Loucy (cell line): Measurements from ENCODE around the gene PGP.

Experiments
- CTCF ChIP-seq: fragments of 200-600 bp; sonication (generic); conservative IDR thresholded peaks from 2 replicates; pipeline ENCODE4 v1.5.1; 2014; ENCODE audit warnings: mild to moderate bottlenecking, antibody characterized with exemption, low read length
- EZH2phosphoT487 ChIP-seq: fragments of 200-600 bp; IDR thresholded peaks from 2 replicates; pipeline ENCODE4 v1.6.1; 2018; ENCODE audit warnings: antibody characterized with exemption, mild to moderate bottlenecking, moderate library complexity, borderline replicate concordance

- no peak for TF ChIP-seq CTCF
- no peak for TF ChIP-seq EZH2phosphoT487
Observed at GRCh38 chr16:2252806-2253148, 38.1 kb upstream of the PGP start.
